CD4-positive, alpha-beta T cell (primary cell): ENCODE data around the gene ASTN2. TPM values are rescaled to one million over a fixed set of nuclear protein-coding genes. Genes with fewer than 3 reads are reported as not detected.

ENCODE experiments used
- ATAC-seq: fragments of 200-7000 bp; cut with Tn5 transposase; one replicate; pipeline ENCODE4 v1.10.0; 2022; ENCODE audit warnings: mild to moderate bottlenecking; ENCODE audit not compliant: poor library complexity
- CTCF ChIA-PET: fragments of 350-600 bp; sonication (Branson Sonifier 250); formaldehyde crosslinking; loops from one replicate; lab custom pipeline; 2021; ENCODE audit warnings: antibody characterized with exemption, inconsistent platforms; lab: Charles Lee
- POLR2A ChIA-PET: fragments of 350-600 bp; sonication (Branson Sonifier 250); formaldehyde crosslinking; loops from one replicate; lab custom pipeline; 2021; ENCODE audit warnings: antibody characterized with exemption, inconsistent platforms; lab: Charles Lee
- DNase-seq, 14 experiments: peaks; one replicate each; pipeline ENCODE4 v3.0.0-alpha.2; 2013 to 2020; ENCODE audit warnings: mixed read lengths in 2 of 14
- H3K27ac ChIP-seq, 2 donors: one replicate each; pipeline versions ENCODE4 v1.5.1 to v1.7.0; 2013; ENCODE audit warnings: low read length in 2 of 2, low read depth in 1 of 2, mild to moderate bottlenecking in 1 of 2
- H3K27me3 ChIP-seq, 2 experiments: 1 replicate in 1 of 2; 2 replicates in 1 of 2; pipeline versions ENCODE4 v1.6.1 to v1.7.0; 2013; ENCODE audit warnings: low read length in 2 of 2, control low read depth in 1 of 2, mild to moderate bottlenecking in 1 of 2, moderate library complexity in 1 of 2; ENCODE audit not compliant: insufficient read depth in 2 of 2, control insufficient read depth in 1 of 2
- H3K36me3 ChIP-seq: one replicate; pipeline ENCODE4 v1.6.1; 2013; ENCODE audit warnings: low read length, control low read depth; ENCODE audit not compliant: insufficient read depth
- H3K4me1 ChIP-seq: one replicate; pipeline ENCODE4 v1.6.1; 2013; ENCODE audit warnings: low read length, control low read depth; ENCODE audit not compliant: insufficient read depth
- H3K4me3 ChIP-seq: one replicate; pipeline ENCODE4 v1.5.1; 2013; ENCODE audit warnings: mild to moderate bottlenecking, low read length, moderate library complexity
- H3K9me3 ChIP-seq, 2 experiments: 1 replicate in 1 of 2; 2 replicates in 1 of 2; pipeline versions ENCODE4 v1.6.1 to v1.7.0; 2013; ENCODE audit warnings: low read length in 2 of 2, mild to moderate bottlenecking in 2 of 2, control low read depth in 1 of 2, moderate library complexity in 1 of 2; ENCODE audit not compliant: control insufficient read depth in 1 of 2, insufficient read depth in 1 of 2
- H3K27ac Mint-ChIP-seq: one replicate; pipeline ENCODE4 v1.8.0; 2020; ENCODE audit warnings: mixed read lengths
- H3K27me3 Mint-ChIP-seq: one replicate; pipeline ENCODE4 v1.8.0; 2021; ENCODE audit warnings: mixed read lengths
- H3K36me3 Mint-ChIP-seq: one replicate; pipeline ENCODE4 v1.8.0; 2021; ENCODE audit warnings: low read depth, mixed read lengths
- H3K4me1 Mint-ChIP-seq: one replicate; pipeline ENCODE4 v1.8.0; 2021; ENCODE audit warnings: low read depth, mixed read lengths
- H3K4me3 Mint-ChIP-seq: one replicate; pipeline ENCODE4 v1.8.0; 2020; ENCODE audit warnings: mild to moderate bottlenecking, mixed read lengths
- H3K9me3 Mint-ChIP-seq: one replicate; pipeline ENCODE4 v1.8.0; 2020; ENCODE audit warnings: mixed read lengths
- CTCF ChIP-seq: fragments of 200-600 bp; IDR thresholded peaks from one replicate; pipeline ENCODE4 v1.8.0; 2022; ENCODE audit warnings: antibody characterized with exemption, mild to moderate bottlenecking
- intact Hi-C, 2 experiments: fragments of 100-400 bp; cut with DNase I in 1 of 2; cut with micrococcal nuclease in 1 of 2; formaldehyde crosslinking; loops; one replicate each; pipeline versions ENCODE4 v1.15.1 to v1.9.0; 2023 to 2025; cut with DNase I, micrococcal nuclease
- total RNA-seq, 174 experiments: library from RNA in 2 of 174; stranded (reverse) in 2 of 174; gene quantifications; one replicate each; pipeline ENCODE4 v1.2.3 and lab custom pipeline; 2021 to 2026

The ASTN2 gene
- total RNA-seq, 2 experiments from 2014 or later, result 2.3 to 2.4 TPM

- Histone ChIP-seq H3K4me1 (no peaks in the 10 kb centered on the region), H3K4me3 (no peak overlapping the region), H3K9me3 (no peaks in the 10 kb centered on the region), H3K27ac (no peak overlapping the region), H3K36me3 (no peaks in the 10 kb centered on the region), H3K27me3 (no peaks in the 10 kb centered on the region)
- ChIA-PET CTCF (no interaction called here), POLR2A (no interaction called here)
- H3K9me3 Mint-ChIP-seq, result no peaks in the 10 kb centered on the region
- no peak for ATAC-seq
- no peak for TF ChIP-seq CTCF
- H3K36me3 Mint-ChIP-seq, result peaks cover 25% of the 10 kb centered on the region
- no peaks in the 10 kb centered on the region for H3K27me3 Mint-ChIP-seq
- H3K4me1 Mint-ChIP-seq, result no peaks in the 10 kb centered on the region
- intact Hi-C loops, result no loop called here
- no peak overlapping the region for H3K27ac Mint-ChIP-seq
- DNase-seq, result no peak
- H3K4me3 Mint-ChIP-seq, result no peak overlapping the region
Measured at GRCh38 chr9:116420993-116421538, 993.8 kb downstream of the ASTN2 start.

- POLR2A ChIA-PET, result no interaction called here
- CTCF ChIA-PET, result no interaction called here
- DNase-seq (no peak), ATAC-seq (no peak)
- Mint-ChIP-seq H3K27me3 (no peaks in the 10 kb centered on the region), H3K27ac (no peak overlapping the region), H3K4me3 (no peak overlapping the region), H3K36me3 (peaks cover 22% of the 10 kb centered on the region), H3K9me3 (no peaks in the 10 kb centered on the region), H3K4me1 (no peaks in the 10 kb centered on the region)
- intact Hi-C loops, result no loop called here
- H3K4me3 ChIP-seq, result no peak overlapping the region
- H3K36me3 ChIP-seq, result no peaks in the 10 kb centered on the region
- no peak for TF ChIP-seq CTCF
- H3K4me1 ChIP-seq, result no peaks in the 10 kb centered on the region
- H3K27ac ChIP-seq, result no peak overlapping the region
- no peaks in the 10 kb centered on the region for H3K9me3 ChIP-seq
- no peaks in the 10 kb centered on the region for H3K27me3 ChIP-seq
Measured at GRCh38 chr9:116419181-116419580, 995.7 kb downstream of the ASTN2 start.

- H3K36me3 ChIP-seq, result no peaks in the 10 kb centered on the region
- intact Hi-C loops, result no loop called here
- no peaks in the 10 kb centered on the region for H3K27me3 ChIP-seq
- CTCF ChIA-PET, result no interaction called here
- H3K4me3 Mint-ChIP-seq, result no peak overlapping the region
- H3K9me3 ChIP-seq, result no peaks in the 10 kb centered on the region
- H3K27ac ChIP-seq, result no peak overlapping the region
- H3K4me1 ChIP-seq, result no peaks in the 10 kb centered on the region
- no peak for ATAC-seq
- H3K36me3 Mint-ChIP-seq, result peaks cover 14% of the 10 kb centered on the region
- H3K4me1 Mint-ChIP-seq, result no peaks in the 10 kb centered on the region
- no peak overlapping the region for H3K27ac Mint-ChIP-seq
- no peak for DNase-seq
- POLR2A ChIA-PET, result no interaction called here
- no peak overlapping the region for H3K4me3 ChIP-seq
- H3K9me3 Mint-ChIP-seq, result no peaks in the 10 kb centered on the region
- TF ChIP-seq CTCF, result no peak
- H3K27me3 Mint-ChIP-seq, result no peaks in the 10 kb centered on the region
Measured at GRCh38 chr9:116417464-116417863, 997.4 kb downstream of the ASTN2 start.
